Cardiac muscle cell (in vitro differentiated cells and primary cell): Measurements from ENCODE around the gene HIVEP3. TPM values are rescaled to one million over a fixed set of nuclear protein-coding genes. Genes with fewer than 3 reads are reported as not detected.

Experiments used
- DNase-seq, 2 donors: peaks; one replicate each; pipeline versions ENCODE4 v3.0.0 to v3.0.0-alpha.2; 2010 to 2017; ENCODE audit warnings: low read depth in 1 of 2, low spot score in 1 of 2
- H3K27ac ChIP-seq: fragments of 200-600 bp; sonication (generic); 2 replicates; pipeline ENCODE4 v1.5.1; 2016
- H3K27me3 ChIP-seq: fragments of 200-600 bp; sonication (generic); 2 replicates; pipeline ENCODE4 v1.6.0; 2016; ENCODE audit warnings: control low read depth
- H3K36me3 ChIP-seq: fragments of 200-600 bp; sonication (generic); 2 replicates; pipeline ENCODE4 v1.5.1; 2016; ENCODE audit warnings: control low read depth
- H3K4me1 ChIP-seq: fragments of 200-600 bp; sonication (generic); 2 replicates; pipeline ENCODE4 v1.8.1; 2017; ENCODE audit warnings: low read depth, mild to moderate bottlenecking, mixed run types
- H3K4me3 ChIP-seq: fragments of 200-600 bp; sonication (generic); 2 replicates; pipeline ENCODE4 v1.5.1; 2016; ENCODE audit warnings: mild to moderate bottlenecking
- H3K9me3 ChIP-seq: fragments of 200-600 bp; sonication (generic); 2 replicates; pipeline ENCODE4 v1.5.1; 2017; ENCODE audit warnings: low read depth, mild to moderate bottlenecking, control low read depth
- polyA plus RNA-seq: library from polyadenylated mRNA; unstranded; fragments of >200 nt; fragmentation: Nextera tagmentation; extraction: Ambion mirVana; gene quantifications from 2 replicates; pipeline ENCODE4 v1.2.1, GENCODE V29; 2016
- total RNA-seq: library from RNA; depleted of rRNA; stranded (reverse); fragments of >200 nt; gene quantifications from 2 replicates; pipeline ENCODE4 v1.2.3, GENCODE V29; 2016
- TF ChIP-seq, protein P1 (sequence below): IDR thresholded peaks from 2 replicates; pipeline ENCODE4 v1.5.1; 2012; ENCODE audit warnings: low read depth, mild to moderate bottlenecking, low read length

The HIVEP3 gene
- total and polyA plus RNA-seq, 2 experiments from 2014 or later = 0.42 to 0.62 TPM

GRCh38 chr1:41720861-41721410, 197.8 kb downstream of the HIVEP3 start:
- no peaks in the 10 kb centered on the region for H3K9me3 ChIP-seq
- TF ChIP-seq, protein P1, sequence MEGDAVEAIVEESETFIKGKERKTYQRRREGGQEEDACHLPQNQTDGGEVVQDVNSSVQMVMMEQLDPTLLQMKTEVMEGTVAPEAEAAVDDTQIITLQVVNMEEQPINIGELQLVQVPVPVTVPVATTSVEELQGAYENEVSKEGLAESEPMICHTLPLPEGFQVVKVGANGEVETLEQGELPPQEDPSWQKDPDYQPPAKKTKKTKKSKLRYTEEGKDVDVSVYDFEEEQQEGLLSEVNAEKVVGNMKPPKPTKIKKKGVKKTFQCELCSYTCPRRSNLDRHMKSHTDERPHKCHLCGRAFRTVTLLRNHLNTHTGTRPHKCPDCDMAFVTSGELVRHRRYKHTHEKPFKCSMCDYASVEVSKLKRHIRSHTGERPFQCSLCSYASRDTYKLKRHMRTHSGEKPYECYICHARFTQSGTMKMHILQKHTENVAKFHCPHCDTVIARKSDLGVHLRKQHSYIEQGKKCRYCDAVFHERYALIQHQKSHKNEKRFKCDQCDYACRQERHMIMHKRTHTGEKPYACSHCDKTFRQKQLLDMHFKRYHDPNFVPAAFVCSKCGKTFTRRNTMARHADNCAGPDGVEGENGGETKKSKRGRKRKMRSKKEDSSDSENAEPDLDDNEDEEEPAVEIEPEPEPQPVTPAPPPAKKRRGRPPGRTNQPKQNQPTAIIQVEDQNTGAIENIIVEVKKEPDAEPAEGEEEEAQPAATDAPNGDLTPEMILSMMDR = no peak
- H3K27me3 ChIP-seq = no peaks in the 10 kb centered on the region
- no peak for DNase-seq
- no peaks in the 10 kb centered on the region for H3K36me3 ChIP-seq
- H3K4me1 ChIP-seq = no peaks in the 10 kb centered on the region
- H3K27ac ChIP-seq = no peak overlapping the region
- H3K4me3 ChIP-seq = no peak overlapping the region

GRCh38 chr1:41719590-41719989, 199.1 kb downstream of the HIVEP3 start:
- DNase-seq = no peak
- H3K4me1 ChIP-seq = no peaks in the 10 kb centered on the region
- TF ChIP-seq, protein P1 = no peak
- H3K27ac ChIP-seq = no peak overlapping the region
- H3K36me3 ChIP-seq = no peaks in the 10 kb centered on the region
- H3K27me3 ChIP-seq = no peaks in the 10 kb centered on the region
- no peaks in the 10 kb centered on the region for H3K9me3 ChIP-seq
- no peak overlapping the region for H3K4me3 ChIP-seq

DNA sequence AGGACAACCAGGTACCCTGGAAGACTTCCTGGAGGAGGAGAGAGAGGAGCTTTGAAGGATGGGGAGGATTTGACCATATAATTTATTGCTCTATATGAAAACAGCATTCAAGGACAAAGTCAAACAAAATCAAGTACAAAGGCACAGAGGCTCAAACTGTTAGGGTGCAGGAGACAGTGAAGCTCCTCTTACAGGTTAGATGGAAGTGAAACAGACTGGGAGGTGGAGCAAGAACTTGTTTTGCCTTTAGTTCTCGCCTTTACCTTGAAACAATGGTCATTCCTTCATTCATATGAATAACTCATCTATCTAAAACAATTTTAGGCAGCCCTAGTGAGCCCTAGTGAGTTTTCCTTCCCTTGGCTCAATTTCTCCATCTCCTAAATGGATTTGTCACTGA, 199.6 kb downstream of the HIVEP3 start:
- Histone ChIP-seq H3K4me3 (no peak overlapping the region), H3K27me3 (no peaks in the 10 kb centered on the region), H3K36me3 (no peaks in the 10 kb centered on the region), H3K9me3 (no peaks in the 10 kb centered on the region), H3K4me1 (no peaks in the 10 kb centered on the region), H3K27ac (no peak overlapping the region)
- DNase-seq = no peak
- TF ChIP-seq, protein P1 = no peak

DNA sequence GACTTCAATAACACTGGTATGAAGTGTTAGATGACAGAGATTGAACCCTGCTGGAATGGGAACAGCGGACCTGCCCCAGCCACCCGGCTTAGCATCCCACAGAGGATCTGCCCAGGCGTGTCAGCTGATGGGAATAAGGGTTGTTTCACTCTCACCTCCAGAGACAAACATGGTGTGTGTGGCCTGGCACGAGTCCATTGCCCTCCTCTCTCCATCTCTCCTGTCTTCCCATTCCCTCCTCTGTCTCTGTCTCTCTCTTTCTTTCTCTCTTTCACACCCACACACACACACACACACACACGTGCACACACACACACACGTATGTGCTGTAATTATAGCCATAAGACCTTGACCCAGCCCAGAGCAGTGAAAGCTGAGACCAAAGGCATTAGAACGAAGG, 200.2 kb downstream of the HIVEP3 start:
- no peaks in the 10 kb centered on the region for H3K9me3 ChIP-seq
- no peaks in the 10 kb centered on the region for H3K27me3 ChIP-seq
- no peak for DNase-seq
- TF ChIP-seq, protein P1 = no peak
- H3K36me3 ChIP-seq = no peaks in the 10 kb centered on the region
- no peaks in the 10 kb centered on the region for H3K4me1 ChIP-seq
- H3K4me3 ChIP-seq = no peak overlapping the region
- no peak overlapping the region for H3K27ac ChIP-seq

DNA sequence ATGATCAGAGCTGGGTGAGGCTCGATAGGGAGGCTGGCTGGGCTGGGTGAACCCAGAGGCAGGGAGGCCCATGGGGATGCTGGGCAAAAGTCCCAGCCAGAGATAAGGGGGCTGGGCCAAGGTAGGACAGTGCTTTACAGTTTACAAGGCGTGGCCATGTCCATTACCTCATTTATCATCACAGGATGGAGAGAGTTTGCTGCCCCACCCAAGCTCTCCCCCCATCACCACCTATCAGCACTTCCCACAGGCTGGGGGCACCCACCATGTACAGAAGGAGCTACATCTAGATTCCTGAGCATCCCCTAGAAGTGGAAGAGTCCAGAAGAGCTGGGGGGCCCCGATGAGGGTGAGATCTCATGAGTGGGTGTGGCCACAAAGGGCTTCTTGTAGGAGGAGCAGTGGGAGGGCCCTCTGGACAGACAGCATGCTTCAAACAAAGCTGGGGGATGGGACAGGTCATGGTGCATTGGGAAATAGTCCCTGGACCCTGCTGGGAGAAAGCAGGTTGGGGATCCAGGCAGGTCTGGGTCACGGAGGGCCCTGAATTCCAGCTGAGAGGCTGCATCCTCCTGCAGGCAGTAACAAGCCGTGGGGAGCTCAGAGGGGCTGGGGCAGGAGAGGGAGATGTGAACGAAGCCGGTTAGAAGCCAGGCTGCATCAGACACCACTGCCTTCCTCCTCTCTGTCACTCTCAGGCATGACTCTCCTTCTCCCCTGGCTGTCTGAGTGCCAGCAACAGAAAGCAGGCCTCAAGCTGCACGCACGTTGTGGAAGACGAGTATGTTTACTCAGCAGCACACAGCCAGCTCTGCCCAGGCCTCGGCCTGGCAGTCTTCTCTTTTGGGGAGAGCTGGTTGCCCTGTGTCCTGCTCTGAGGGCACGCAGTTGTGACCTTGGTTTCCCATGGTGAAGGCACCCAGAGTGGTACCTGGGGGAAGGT, 202.3 kb downstream of the HIVEP3 start:
- H3K4me3 ChIP-seq = no peak overlapping the region
- no peak overlapping the region for H3K27ac ChIP-seq
- TF ChIP-seq, protein P1 = no peak
- no peaks in the 10 kb centered on the region for H3K4me1 ChIP-seq
- DNase-seq = no peak
- no peaks in the 10 kb centered on the region for H3K36me3 ChIP-seq
- H3K27me3 ChIP-seq = no peaks in the 10 kb centered on the region
- no peaks in the 10 kb centered on the region for H3K9me3 ChIP-seq
